Measurements from ENCODE around the gene PLK5.

- no peak for TF ChIP-seq POLR2A (IDR thresholded peaks at IDR 0.05)
- no peak for TF ChIP-seq CTCF (IDR thresholded peaks at IDR 0.05)
Observed at GRCh38 chr19:1487576-1488281, 36.1 kb upstream of the PLK5 start.

Measured in transverse colon (tissue), 3 donors.